K562 (cell line): ENCODE data around the gene SLC6A1.

ENCODE experiments used
- BACH1 ChIP-seq: fragments of 200-800 bp; sonication (Bioruptor generic); IDR thresholded peaks from 2 replicates; pipeline ENCODE4 v1.6.1; 2016; ENCODE audit warnings: missing genetic modification characterization, missing compliant biosample characterization
- PCBP1 ChIP-seq: fragments of 200-400 bp; formaldehyde crosslinking; IDR thresholded peaks from 2 replicates; pipeline ENCODE4 v1.6.1; 2018; ENCODE audit warnings: mild to moderate bottlenecking, low read depth, low read length; ENCODE audit not compliant: poor library complexity, severe bottlenecking
- ZNF184 ChIP-seq: sonication (generic); formaldehyde crosslinking; IDR thresholded peaks from 2 replicates; pipeline ENCODE4 v1.5.0; 2020; ENCODE audit warnings: missing genetic modification reagents

DNA sequence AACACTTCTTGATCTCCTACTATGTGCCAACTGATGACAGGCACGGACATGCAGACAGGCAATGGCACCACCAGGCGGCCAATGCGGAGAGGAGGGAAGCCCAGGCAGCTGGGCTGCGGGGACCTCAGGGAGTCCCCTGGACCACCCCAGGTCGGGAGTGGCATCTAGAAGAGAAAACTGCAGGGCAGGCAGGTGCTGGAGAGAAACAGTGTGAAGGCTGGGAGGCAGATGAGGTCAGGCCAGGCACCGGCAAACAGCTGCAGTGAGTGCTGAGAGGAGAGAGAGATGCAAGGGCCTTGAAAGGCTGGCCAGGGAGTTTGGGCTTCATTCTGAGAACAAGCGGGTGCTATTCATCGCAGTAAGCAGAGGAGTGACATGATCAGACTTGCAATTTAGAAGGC, 29.1 kb downstream of the SLC6A1 start:
- TF ChIP-seq BACH1 (tag) (no peak), PCBP1 (no peak), ZNF184 (no peak)
